ENCODE results near the gene RASA4B.

DNA sequence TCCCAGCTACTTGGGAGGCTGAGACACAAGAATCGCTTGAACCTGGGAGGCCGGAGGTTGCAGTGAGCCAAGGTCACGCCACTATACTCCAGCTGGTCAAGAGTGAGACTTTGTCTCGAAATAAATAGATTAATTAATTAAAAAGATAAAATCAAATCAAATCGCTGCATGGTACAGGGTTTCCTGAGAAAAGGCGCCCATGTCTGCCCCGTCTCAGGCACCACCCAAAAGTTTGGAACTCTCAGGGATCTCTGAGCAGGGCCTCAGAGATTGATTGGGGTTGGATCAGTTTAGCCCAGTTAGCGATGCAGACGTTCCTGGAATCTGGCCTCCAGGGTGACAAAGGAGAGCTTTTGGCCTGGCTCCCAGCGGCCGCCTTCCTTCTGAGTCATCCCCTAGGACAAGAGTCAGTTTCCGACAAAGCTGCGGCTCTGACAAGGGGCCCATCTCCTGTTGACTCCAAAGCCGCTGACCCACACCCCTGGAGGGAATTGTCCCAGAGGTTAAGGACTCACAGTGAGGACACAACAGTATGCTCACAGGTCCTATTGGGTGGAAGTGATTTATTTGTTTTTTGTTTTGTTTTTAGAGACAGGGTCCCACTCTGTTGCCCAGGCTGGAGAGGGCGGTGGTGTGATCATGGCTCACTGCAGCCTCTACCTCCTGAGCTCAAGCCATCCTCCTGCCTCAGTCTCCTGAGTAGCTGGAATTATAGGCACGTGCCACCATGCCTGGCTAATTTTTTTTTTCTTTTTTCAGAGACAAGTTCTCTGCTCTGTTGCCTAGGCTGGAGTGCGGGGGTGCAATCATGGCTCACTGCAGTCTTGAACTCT is 77.4 kb downstream of the RASA4B start:
- TF ChIP-seq, protein P1, sequence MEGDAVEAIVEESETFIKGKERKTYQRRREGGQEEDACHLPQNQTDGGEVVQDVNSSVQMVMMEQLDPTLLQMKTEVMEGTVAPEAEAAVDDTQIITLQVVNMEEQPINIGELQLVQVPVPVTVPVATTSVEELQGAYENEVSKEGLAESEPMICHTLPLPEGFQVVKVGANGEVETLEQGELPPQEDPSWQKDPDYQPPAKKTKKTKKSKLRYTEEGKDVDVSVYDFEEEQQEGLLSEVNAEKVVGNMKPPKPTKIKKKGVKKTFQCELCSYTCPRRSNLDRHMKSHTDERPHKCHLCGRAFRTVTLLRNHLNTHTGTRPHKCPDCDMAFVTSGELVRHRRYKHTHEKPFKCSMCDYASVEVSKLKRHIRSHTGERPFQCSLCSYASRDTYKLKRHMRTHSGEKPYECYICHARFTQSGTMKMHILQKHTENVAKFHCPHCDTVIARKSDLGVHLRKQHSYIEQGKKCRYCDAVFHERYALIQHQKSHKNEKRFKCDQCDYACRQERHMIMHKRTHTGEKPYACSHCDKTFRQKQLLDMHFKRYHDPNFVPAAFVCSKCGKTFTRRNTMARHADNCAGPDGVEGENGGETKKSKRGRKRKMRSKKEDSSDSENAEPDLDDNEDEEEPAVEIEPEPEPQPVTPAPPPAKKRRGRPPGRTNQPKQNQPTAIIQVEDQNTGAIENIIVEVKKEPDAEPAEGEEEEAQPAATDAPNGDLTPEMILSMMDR (conservative IDR thresholded peaks at IDR 0.05; ENCODE audit: low read depth, low read length) = no peak
- TF ChIP-seq MAFK (IDR thresholded peaks at IDR 0.05; ENCODE audit: low read depth, low read length) (no peak), CEBPB (IDR thresholded peaks at IDR 0.05; ENCODE audit: low read depth, low read length) (no peak), POLR2A (IDR thresholded peaks at IDR 0.05; ENCODE audit: low read depth, low read length) (no peak), MXI1 (IDR thresholded peaks at IDR 0.05; ENCODE audit: borderline replicate concordance, low read depth, low read length) (no peak), RFX5 (IDR thresholded peaks at IDR 0.05; ENCODE audit: low read depth, low read length) (no peak), RCOR1 (IDR thresholded peaks at IDR 0.05; ENCODE audit: insufficient replicate concordance, low read length) (no peak), MAZ (IDR thresholded peaks at IDR 0.05; ENCODE audit: borderline replicate concordance, low read depth, low read length) (no peak), SMC3 (IDR thresholded peaks at IDR 0.05; ENCODE audit: low read depth, low read length) (0 out of 2 replicates have a peak, but pooled peaks have one; percentile 15), RAD21 (IDR thresholded peaks at IDR 0.05; ENCODE audit: low read length) (no peak)
